Measurements from ENCODE around the gene COL15A1.

DNA sequence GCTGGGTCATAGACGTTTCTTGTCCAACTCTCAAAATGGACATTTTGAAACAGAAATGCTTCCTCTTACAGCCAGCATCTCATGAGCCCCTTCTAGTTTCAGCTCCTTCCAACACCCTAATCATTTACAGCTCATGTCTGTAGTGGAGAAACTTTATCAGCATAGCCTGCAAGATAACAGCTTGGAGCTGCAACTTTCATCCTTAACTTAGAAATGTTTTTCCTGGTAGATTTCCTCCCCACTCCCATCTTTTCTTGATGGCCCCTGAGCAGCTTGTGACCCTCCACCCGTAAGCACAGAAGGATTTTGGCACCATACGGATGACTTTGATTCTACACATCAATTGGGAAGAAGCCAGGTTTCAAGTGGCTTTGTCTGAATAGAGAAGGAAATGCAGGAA lies 107.7 kb downstream of the COL15A1 start:
- TF ChIP-seq, protein P1, sequence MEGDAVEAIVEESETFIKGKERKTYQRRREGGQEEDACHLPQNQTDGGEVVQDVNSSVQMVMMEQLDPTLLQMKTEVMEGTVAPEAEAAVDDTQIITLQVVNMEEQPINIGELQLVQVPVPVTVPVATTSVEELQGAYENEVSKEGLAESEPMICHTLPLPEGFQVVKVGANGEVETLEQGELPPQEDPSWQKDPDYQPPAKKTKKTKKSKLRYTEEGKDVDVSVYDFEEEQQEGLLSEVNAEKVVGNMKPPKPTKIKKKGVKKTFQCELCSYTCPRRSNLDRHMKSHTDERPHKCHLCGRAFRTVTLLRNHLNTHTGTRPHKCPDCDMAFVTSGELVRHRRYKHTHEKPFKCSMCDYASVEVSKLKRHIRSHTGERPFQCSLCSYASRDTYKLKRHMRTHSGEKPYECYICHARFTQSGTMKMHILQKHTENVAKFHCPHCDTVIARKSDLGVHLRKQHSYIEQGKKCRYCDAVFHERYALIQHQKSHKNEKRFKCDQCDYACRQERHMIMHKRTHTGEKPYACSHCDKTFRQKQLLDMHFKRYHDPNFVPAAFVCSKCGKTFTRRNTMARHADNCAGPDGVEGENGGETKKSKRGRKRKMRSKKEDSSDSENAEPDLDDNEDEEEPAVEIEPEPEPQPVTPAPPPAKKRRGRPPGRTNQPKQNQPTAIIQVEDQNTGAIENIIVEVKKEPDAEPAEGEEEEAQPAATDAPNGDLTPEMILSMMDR (IDR thresholded peaks at IDR 0.05) = no peak
- TF ChIP-seq EP300 (IDR thresholded peaks at IDR 0.05) = no peak
- TF ChIP-seq POLR2A (IDR thresholded peaks at IDR 0.05) = no peak
- TF ChIP-seq POLR2AphosphoS5 (IDR thresholded peaks at IDR 0.05) = no peak

All from stomach (tissue), 4 donors.